IMR-90 (cell line): ENCODE data around the gene C3orf18.

Experiments used
- BHLHE40 ChIP-seq: fragments of 150-350 bp; IDR thresholded peaks from 2 replicates; pipeline ENCODE4 v1.6.1; 2016; ENCODE audit warnings: mild to moderate bottlenecking, low read depth, low read length
- CEBPB ChIP-seq: IDR thresholded peaks from 2 replicates; pipeline ENCODE4 v1.6.1; 2012; ENCODE audit warnings: low read depth, low read length, improper control_type of control experiment
- CTCF ChIP-seq: conservative IDR thresholded peaks from 2 replicates; pipeline ENCODE4 v1.5.1; 2012; ENCODE audit warnings: mild to moderate bottlenecking, low read depth, low read length, improper control_type of control experiment
- MAFK ChIP-seq: IDR thresholded peaks from 2 replicates; pipeline ENCODE4 v1.6.1; 2012; ENCODE audit warnings: low read depth, low read length, improper control_type of control experiment
- MAZ ChIP-seq: IDR thresholded peaks from 2 replicates; pipeline ENCODE4 v1.6.1; 2012; ENCODE audit warnings: low read depth, mild to moderate bottlenecking, low read length, improper control_type of control experiment, moderate library complexity, borderline replicate concordance
- POLR2A ChIP-seq: IDR thresholded peaks from 2 replicates; pipeline ENCODE4 v1.6.1; 2012; ENCODE audit warnings: mild to moderate bottlenecking, low read depth, low read length
- RFX5 ChIP-seq: IDR thresholded peaks from 2 replicates; pipeline ENCODE4 v1.8.0; 2012; ENCODE audit warnings: low read depth, mild to moderate bottlenecking, low read length, moderate library complexity

- TF ChIP-seq RFX5, result no peak
- no peak for TF ChIP-seq CTCF
- no peak for TF ChIP-seq CEBPB
- no peak for TF ChIP-seq POLR2A
- TF ChIP-seq MAZ, result no peak
- no peak for TF ChIP-seq MAFK
- TF ChIP-seq BHLHE40, result no peak
These were observed 21.3 kb upstream of the C3orf18 start for GRCh38 chr3:50588759-50589433.
